Measurements from ENCODE around the gene IFITM1. TPM values are rescaled to one million over a fixed set of nuclear protein-coding genes. Genes with fewer than 3 reads are reported as not detected.

The IFITM1 gene
- polyA plus RNA-seq, 1 donor from 2014 or later = 0.35 TPM

- H3K27ac ChIP-seq (ENCODE audit: low read length) = no peak overlapping the region
- no peak overlapping the region for H3K4me3 ChIP-seq (ENCODE audit: low read length)
- H3K9ac ChIP-seq (ENCODE audit: low read length) = no peak overlapping the region
- H3F3A ChIP-seq (ENCODE audit: insufficient read depth, low read length, poor library complexity, severe bottlenecking) = no peaks in the 10 kb centered on the region
- no peak overlapping the region for H2AFZ ChIP-seq (ENCODE audit: low read depth, low read length)
- no peaks in the 10 kb centered on the region for H3K9me3 ChIP-seq (ENCODE audit: low read length)
- TF ChIP-seq MXI1 (conservative IDR thresholded peaks at IDR 0.05; ENCODE audit: poor library complexity, severe bottlenecking) (no peak), TAF1 (IDR thresholded peaks at IDR 0.05; ENCODE audit: low read depth) (no peak), SMC3 (conservative IDR thresholded peaks at IDR 0.05; ENCODE audit: poor library complexity) (no peak), CTCF (IDR thresholded peaks at IDR 0.05; ENCODE audit: poor library complexity, severe bottlenecking) (no peak), EP300 (conservative IDR thresholded peaks at IDR 0.05; ENCODE audit: poor library complexity, severe bottlenecking) (no peak), RAD21 (conservative IDR thresholded peaks at IDR 0.05) (no peak), EZH2 (IDR thresholded peaks at IDR 0.05; ENCODE audit: borderline replicate concordance, insufficient read depth, low read length, poor library complexity, severe bottlenecking) (no peak), POLR2AphosphoS5 (IDR thresholded peaks at IDR 0.05) (no peak), REST (IDR thresholded peaks at IDR 0.05; ENCODE audit: borderline replicate concordance) (no peak)
- no peaks in the 10 kb centered on the region for H3K9me2 ChIP-seq (ENCODE audit: insufficient read depth, low read length)
- no peaks in the 10 kb centered on the region for H4K20me1 ChIP-seq (ENCODE audit: insufficient read depth)
- H3K79me2 ChIP-seq (replicated peaks; ENCODE audit: insufficient read depth, low read length) = no peaks in the 10 kb centered on the region
- no peaks in the 10 kb centered on the region for H3K36me3 ChIP-seq (ENCODE audit: insufficient read depth, low read length)
- H3K4me2 ChIP-seq (ENCODE audit: low read length) = no peak overlapping the region
- H3K27me3 ChIP-seq (ENCODE audit: insufficient read depth, low read depth, low read length) = no peaks in the 10 kb centered on the region
Measured at GRCh38 chr11:293852-294661, 19.8 kb upstream of the IFITM1 start.

- Histone ChIP-seq H3K4me3 (ENCODE audit: low read length) (no peak overlapping the region), H3K79me2 (replicated peaks; ENCODE audit: insufficient read depth, low read length) (no peaks in the 10 kb centered on the region), H3K9me2 (ENCODE audit: insufficient read depth, low read length) (no peaks in the 10 kb centered on the region), H2AFZ (ENCODE audit: low read depth, low read length) (no peak overlapping the region), H3K27ac (ENCODE audit: low read length) (no peak overlapping the region), H3K9me3 (ENCODE audit: low read length) (no peaks in the 10 kb centered on the region), H3K4me2 (ENCODE audit: low read length) (no peak overlapping the region), H4K20me1 (ENCODE audit: insufficient read depth) (no peaks in the 10 kb centered on the region), H3K27me3 (ENCODE audit: insufficient read depth, low read depth, low read length) (no peaks in the 10 kb centered on the region), H3K36me3 (ENCODE audit: insufficient read depth, low read length) (no peaks in the 10 kb centered on the region), H3K9ac (ENCODE audit: low read length) (no peak overlapping the region), H3F3A (ENCODE audit: insufficient read depth, low read length, poor library complexity, severe bottlenecking) (no peaks in the 10 kb centered on the region)
- TF ChIP-seq RAD21 (conservative IDR thresholded peaks at IDR 0.05) (no peak), EZH2 (IDR thresholded peaks at IDR 0.05; ENCODE audit: borderline replicate concordance, insufficient read depth, low read length, poor library complexity, severe bottlenecking) (no peak), EP300 (conservative IDR thresholded peaks at IDR 0.05; ENCODE audit: poor library complexity, severe bottlenecking) (no peak), POLR2AphosphoS5 (IDR thresholded peaks at IDR 0.05) (no peak), TAF1 (IDR thresholded peaks at IDR 0.05; ENCODE audit: low read depth) (no peak), SMC3 (conservative IDR thresholded peaks at IDR 0.05; ENCODE audit: poor library complexity) (no peak), REST (IDR thresholded peaks at IDR 0.05; ENCODE audit: borderline replicate concordance) (no peak), CTCF (IDR thresholded peaks at IDR 0.05; ENCODE audit: poor library complexity, severe bottlenecking) (no peak), MXI1 (conservative IDR thresholded peaks at IDR 0.05; ENCODE audit: poor library complexity, severe bottlenecking) (no peak)
Measured at GRCh38 chr11:294780-295179, 19.1 kb upstream of the IFITM1 start.

Data from neural cell (in vitro differentiated cells).